Kidney epithelial cell (primary cell): Measurements from ENCODE around the gene C6orf89. TPM values are rescaled to one million over a fixed set of nuclear protein-coding genes. Genes with fewer than 3 reads are reported as not detected.

Experiments
- DNase-seq: peaks from one replicate; pipeline ENCODE4 v3.0.0-alpha.2; 2010; ENCODE audit warnings: low read depth
- H3K27me3 ChIP-seq: 2 replicates; pipeline ENCODE4 v1.6.0; 2011; ENCODE audit warnings: low read length; ENCODE audit not compliant: control insufficient read depth, insufficient read depth
- H3K36me3 ChIP-seq: 2 replicates; pipeline ENCODE4 v1.5.1; 2011; ENCODE audit warnings: low read length; ENCODE audit not compliant: control insufficient read depth, insufficient read depth
- H3K4me3 ChIP-seq: 2 replicates; pipeline ENCODE4 v1.5.1; 2011; ENCODE audit warnings: low read depth, mild to moderate bottlenecking, control low read depth, low read length
- CTCF ChIP-seq: IDR thresholded peaks from 2 replicates; pipeline ENCODE4 v1.5.1; 2011; ENCODE audit warnings: mild to moderate bottlenecking, moderate library complexity, low read length, control low read depth, inconsistent platforms; ENCODE audit not compliant: insufficient read depth, poor library complexity, severe bottlenecking
- total RNA-seq: library from RNA; depleted of rRNA; stranded (reverse); fragments of >200 nt; gene quantifications from 2 replicates; pipeline ENCODE4 v1.2.3, GENCODE V29; 2015

Gene C6orf89
- total RNA-seq, 1 donor from 2014 or later = 42.5 TPM

GRCh38 chr6:36838896-36839748, 46.6 kb upstream of the C6orf89 start, which contains the start of gene CPNE5:
Gene CPNE5, minus strand, starts transcription at chr6:36839444. Its CDS starts 67 bp downstream, at chr6:36839377.
- peaks cover 49% of the 10 kb centered on the region for H3K27me3 ChIP-seq
- TF ChIP-seq CTCF = no peak

GRCh38 chr6:36839749-36840431, 45.9 kb upstream of the C6orf89 start:
- no peak for DNase-seq
- Histone ChIP-seq H3K27me3 (peaks cover 51% of the 10 kb centered on the region), H3K36me3 (no peaks in the 10 kb centered on the region), H3K4me3 (peak overlapping the region; percentile 35)
- TF ChIP-seq CTCF = no peak

More at GRCh38 chr6:36838896-36839748, 46.6 kb upstream of the C6orf89 start, which contains the start of gene CPNE5:
- Histone ChIP-seq H3K36me3 (no peaks in the 10 kb centered on the region), H3K4me3 (peak within 1 kb of the TSS; percentile 35)
- DNase-seq = no peak

GRCh38 chr6:36840432-36841403, 45.0 kb upstream of the C6orf89 start:
- DNase-seq = no peak
- Histone ChIP-seq H3K36me3 (no peaks in the 10 kb centered on the region), H3K27me3 (peaks cover 52% of the 10 kb centered on the region), H3K4me3 (peak overlapping the region; percentile 35)
- no peak for TF ChIP-seq CTCF

GRCh38 chr6:36841756-36842155, 44.0 kb upstream of the C6orf89 start:
- Histone ChIP-seq H3K4me3 (no peak overlapping the region), H3K27me3 (peaks cover 45% of the 10 kb centered on the region), H3K36me3 (no peaks in the 10 kb centered on the region)
- no peak for TF ChIP-seq CTCF
- DNase-seq = no peak

GRCh38 chr6:36843170-36843569, 42.6 kb upstream of the C6orf89 start:
- no peak for DNase-seq
- Histone ChIP-seq H3K4me3 (no peak overlapping the region), H3K27me3 (peaks cover 33% of the 10 kb centered on the region), H3K36me3 (no peaks in the 10 kb centered on the region)
- no peak for TF ChIP-seq CTCF
